HepG2 (cell line): Measurements from ENCODE around the gene ANKRD52. TPM values are rescaled to one million over a fixed set of nuclear protein-coding genes. Genes with fewer than 3 reads are reported as not detected.

Experiments
- ATF7-NPFF ChIP-seq: sonication (generic); formaldehyde crosslinking; IDR thresholded peaks from 2 replicates; pipeline ENCODE4 v1.8.1; 2023; ENCODE audit warnings: mild to moderate bottlenecking, low read depth, missing genetic modification reagents, moderate library complexity
- CENPT ChIP-seq: sonication (generic); formaldehyde crosslinking; IDR thresholded peaks from 2 replicates; pipeline ENCODE4 v1.8.0; 2022; ENCODE audit warnings: low read depth, mild to moderate bottlenecking, moderate library complexity, missing genetic modification reagents
- DMAP1 ChIP-seq: IDR thresholded peaks from 2 replicates; pipeline ENCODE4 v1.6.1; 2016
- DNMT3B ChIP-seq: conservative IDR thresholded peaks from 2 replicates; pipeline ENCODE4 v1.6.1; 2016; ENCODE audit warnings: missing biosample characterization, control low read depth
- GPBP1L1 ChIP-seq: sonication (generic); formaldehyde crosslinking; IDR thresholded peaks from 2 replicates; pipeline ENCODE4 v1.5.0; 2020; ENCODE audit warnings: mild to moderate bottlenecking, missing genetic modification reagents
- MED13 ChIP-seq: sonication (generic); formaldehyde crosslinking; IDR thresholded peaks from 2 replicates; pipeline ENCODE4 v1.5.0; 2020; ENCODE audit warnings: missing genetic modification reagents
- NR2F6 ChIP-seq, 2 experiments: IDR thresholded peaks; 2 replicates each; pipeline ENCODE4 v1.6.1; 2016; ENCODE audit warnings: antibody characterized with exemption in 1 of 2, mild to moderate bottlenecking in 1 of 2
- SP2 ChIP-seq: sonication (generic); formaldehyde crosslinking; IDR thresholded peaks from 2 replicates; pipeline ENCODE4 v1.5.1; 2020; ENCODE audit warnings: mild to moderate bottlenecking, missing genetic modification reagents
- TP53 ChIP-seq: sonication (generic); formaldehyde crosslinking; conservative IDR thresholded peaks from 2 replicates; pipeline ENCODE4 v1.4.0; 2020; ENCODE audit warnings: missing genetic modification reagents
- ZBTB20 ChIP-seq: sonication (generic); formaldehyde crosslinking; IDR thresholded peaks from 2 replicates; pipeline ENCODE4 v1.8.1; 2023; ENCODE audit warnings: missing genetic modification reagents, low read depth, mild to moderate bottlenecking, borderline replicate concordance
- ZEB1 ChIP-seq: IDR thresholded peaks from 2 replicates; pipeline ENCODE4 v1.6.1; 2012; ENCODE audit warnings: mild to moderate bottlenecking, low read depth, inconsistent platforms; ENCODE audit not compliant: insufficient replicate concordance
- ZFP62 ChIP-seq: sonication (generic); formaldehyde crosslinking; IDR thresholded peaks from 2 replicates; pipeline ENCODE4 v1.4.0; 2020; ENCODE audit warnings: missing genetic modification reagents
- ZNF251 ChIP-seq: sonication (generic); formaldehyde crosslinking; IDR thresholded peaks from 2 replicates; pipeline ENCODE4 v1.9.0; 2021; ENCODE audit warnings: mild to moderate bottlenecking, missing genetic modification reagents
- ZNF331 ChIP-seq: sonication (generic); formaldehyde crosslinking; IDR thresholded peaks from 2 replicates; pipeline ENCODE4 v1.4.0; 2020; ENCODE audit warnings: missing genetic modification reagents
- ZNF414 ChIP-seq: sonication (generic); formaldehyde crosslinking; IDR thresholded peaks from 2 replicates; pipeline ENCODE4 v1.5.0; 2020; ENCODE audit warnings: missing genetic modification reagents
- ZNF563 ChIP-seq: sonication (generic); formaldehyde crosslinking; IDR thresholded peaks from 2 replicates; pipeline ENCODE4 v1.8.0; 2022; ENCODE audit warnings: mild to moderate bottlenecking, moderate library complexity, missing genetic modification reagents
- ZNF816 ChIP-seq: sonication (generic); formaldehyde crosslinking; IDR thresholded peaks from 2 replicates; pipeline ENCODE4 v1.8.0; 2022; ENCODE audit warnings: missing genetic modification reagents, mild to moderate bottlenecking, borderline replicate concordance
- ZNF850 ChIP-seq: sonication (generic); formaldehyde crosslinking; conservative IDR thresholded peaks from 2 replicates; pipeline ENCODE4 v1.9.0; 2021; ENCODE audit warnings: mild to moderate bottlenecking, missing genetic modification reagents
- polyA plus RNA-seq, 8 experiments: library from polyadenylated mRNA; depleted of rRNA in 3 of 8; stranded (reverse) in 7 of 8; unstranded in 1 of 8; fragments of >200 nt; fragmentation: Illumina TruSeq in 4 of 8; extraction: Trizol in 4 of 8; gene quantifications; 2 replicates each; pipeline versions ENCODE4 v1.2.1 to v1.2.3, GENCODE V29; 2011 to 2016; ENCODE audit warnings: low read depth in 4 of 8, missing spikeins in 1 of 8, mixed read lengths in 1 of 8; ENCODE audit not compliant: insufficient read depth in 1 of 8
- total RNA-seq, 5 experiments: library from RNA; depleted of rRNA; stranded (reverse); fragments of >200 nt; fragmentation: Illumina TruSeq; extraction: Trizol; gene quantifications; 2 replicates each; pipeline ENCODE4 v1.2.3, GENCODE V29; 2016; ENCODE audit warnings: low read depth in 1 of 5
- TF ChIP-seq, protein P1 (sequence below): sonication (generic); formaldehyde crosslinking; IDR thresholded peaks from 2 replicates; pipeline ENCODE4 v1.8.1; 2023; ENCODE audit warnings: mild to moderate bottlenecking, inconsistent platforms, moderate library complexity, missing genetic modification reagents, borderline replicate concordance
- TF ChIP-seq, protein P2 (sequence below): sonication (generic); formaldehyde crosslinking; IDR thresholded peaks from 2 replicates; pipeline ENCODE4 v1.5.0; 2020; ENCODE audit warnings: mild to moderate bottlenecking, missing genetic modification reagents, borderline replicate concordance

The ANKRD52 gene
- total and polyA plus RNA-seq, 2 of the 13 experiments (the other 11 are each of a cell fraction or from before 2014, with no cell fraction given) = 7.8 to 9.2 TPM

DNA sequence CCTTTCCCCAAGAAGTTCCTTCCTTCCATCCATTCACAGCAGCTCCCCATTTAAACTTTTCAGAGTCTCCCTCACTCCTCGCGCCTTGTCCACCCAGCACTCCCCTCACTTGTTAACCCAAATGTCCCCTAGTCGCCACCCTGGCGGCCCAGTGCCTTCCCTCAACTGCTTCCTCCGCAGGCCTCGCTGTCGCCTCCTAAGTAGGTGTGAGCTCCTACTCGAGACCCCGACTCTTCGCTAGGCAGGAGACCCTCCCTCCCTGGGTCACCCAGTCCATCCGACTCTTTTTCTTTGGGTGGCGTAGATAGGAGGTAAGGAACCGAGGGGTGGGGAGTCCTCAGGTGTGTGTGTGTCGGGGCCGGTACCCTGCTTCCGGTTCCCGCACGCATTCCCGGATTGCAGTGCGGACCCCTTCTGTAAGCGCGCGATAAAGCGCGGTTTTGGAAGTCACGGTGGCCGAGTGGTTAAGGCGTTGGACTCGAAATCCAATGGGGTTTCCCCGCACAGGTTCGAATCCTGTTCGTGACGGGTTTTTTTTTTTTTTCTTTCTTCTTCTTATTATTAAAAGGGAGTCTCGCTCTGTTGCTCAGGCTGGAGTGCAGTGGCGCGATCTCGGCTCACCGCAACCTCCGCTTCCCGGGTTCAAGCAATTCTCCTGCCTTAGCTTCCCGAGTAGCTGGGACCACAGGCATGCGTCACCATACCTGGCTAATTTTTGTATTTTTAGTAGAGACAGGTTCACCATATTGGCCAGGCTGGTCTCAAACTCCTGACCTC, 68.1 kb downstream of the ANKRD52 start (continued):
- TF ChIP-seq ZNF816 (CRISPR knock-in tag) = no peak
- TF ChIP-seq, protein P1, sequence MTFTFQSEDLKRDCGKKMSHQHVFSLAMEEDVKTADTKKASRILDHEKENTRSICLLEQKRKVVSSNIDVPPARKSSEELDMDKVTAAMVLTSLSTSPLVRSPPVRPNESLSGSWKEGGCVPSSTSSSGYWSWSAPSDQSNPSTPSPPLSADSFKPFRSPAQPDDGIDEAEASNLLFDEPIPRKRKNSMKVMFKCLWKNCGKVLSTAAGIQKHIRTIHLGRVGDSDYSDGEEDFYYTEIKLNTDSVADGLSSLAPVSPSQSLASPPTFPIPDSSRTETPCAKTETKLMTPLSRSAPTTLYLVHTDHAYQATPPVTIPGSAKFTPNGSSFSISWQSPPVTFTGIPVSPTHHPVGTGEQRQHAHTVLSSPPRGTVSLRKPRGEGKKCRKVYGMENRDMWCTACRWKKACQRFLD = 0 out of 2 replicates have a peak, but pooled peaks have one; percentile 51
- TF ChIP-seq ZNF331 (CRISPR knock-in tag) = peak; percentile 51
- no peak for TF ChIP-seq MED13 (CRISPR knock-in tag)
- TF ChIP-seq ZNF563 = no peak; the same call in 1 of the 2 replicates
- TF ChIP-seq, protein P2, sequence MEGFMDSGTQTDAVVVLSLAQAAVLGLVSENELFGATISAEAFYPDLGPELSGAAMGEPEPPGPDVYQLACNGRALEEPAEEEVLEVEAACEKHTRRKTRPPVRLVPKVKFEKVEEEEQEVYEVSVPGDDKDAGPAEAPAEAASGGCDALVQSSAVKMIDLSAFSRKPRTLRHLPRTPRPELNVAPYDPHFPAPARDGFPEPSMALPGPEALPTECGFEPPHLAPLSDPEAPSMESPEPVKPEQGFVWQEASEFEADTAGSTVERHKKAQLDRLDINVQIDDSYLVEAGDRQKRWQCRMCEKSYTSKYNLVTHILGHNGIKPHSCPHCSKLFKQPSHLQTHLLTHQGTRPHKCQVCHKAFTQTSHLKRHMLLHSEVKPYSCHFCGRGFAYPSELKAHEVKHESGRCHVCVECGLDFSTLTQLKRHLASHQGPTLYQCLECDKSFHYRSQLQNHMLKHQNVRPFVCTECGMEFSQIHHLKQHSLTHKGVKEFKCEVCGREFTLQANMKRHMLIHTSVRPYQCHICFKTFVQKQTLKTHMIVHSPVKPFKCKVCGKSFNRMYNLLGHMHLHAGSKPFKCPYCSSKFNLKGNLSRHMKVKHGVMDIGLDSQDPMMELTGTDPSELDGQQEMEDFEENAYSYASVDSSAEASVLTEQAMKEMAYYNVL (CRISPR knock-in tag) = no peak; the same call in 1 of the 2 replicates
- no peak; the same call in 1 of the 2 replicates for TF ChIP-seq ZBTB20 (CRISPR knock-in tag)
- TF ChIP-seq SP2 (CRISPR knock-in tag) = no peak
- TF ChIP-seq ZEB1 = no peak
- TF ChIP-seq ZNF414 = peak; percentile 65; the same call in 1 of the 2 replicates
- TF ChIP-seq CENPT (CRISPR knock-in tag) = no peak
- TF ChIP-seq ATF7-NPFF (CRISPR knock-in tag) = no peak
- no peak for TF ChIP-seq ZNF251 (CRISPR knock-in tag)
- 0 out of 2 replicates have a peak, but pooled peaks have one; percentile 53 for TF ChIP-seq TP53 (CRISPR knock-in tag)
- TF ChIP-seq GPBP1L1 = no peak
- no peak for TF ChIP-seq NR2F6 (IDR thresholded peaks at IDR 0.05)
- TF ChIP-seq NR2F6 (CRISPR knock-in tag; IDR thresholded peaks at IDR 0.05) = no peak; the same call in 1 of the 2 replicates
- TF ChIP-seq ZFP62 (CRISPR knock-in tag) = no peak
- 0 out of 2 replicates have a peak, but pooled peaks have one; percentile 40 for TF ChIP-seq DMAP1 (CRISPR knock-in tag)
- no peak for TF ChIP-seq DNMT3B
- TF ChIP-seq ZNF850 = no peak
